ENCODE data around the gene POLR1A. TPM values are rescaled to one million over a fixed set of nuclear protein-coding genes. Genes with fewer than 3 reads are reported as not detected.
"Not testable (repeated sequence)": the region's sequence is repeated elsewhere in the genome, so short reads cannot be mapped to it uniquely, and the experiment has no call there.

POLR1A gene
- total and polyA plus RNA-seq, 2 of the 8 experiments (the other 6 are each of a cell fraction or from before 2014, with no cell fraction given): 8.9 to 58.1 TPM

GRCh38 chr2:85992053-85992452 is 113.6 kb downstream of the POLR1A start:
- H3K18ac ChIP-seq (ENCODE audit: extremely low read depth, low read length); H3K9me3 ChIP-seq (ENCODE audit: insufficient read depth in 2 of 2, low read depth in 1 of 2, low read length in 1 of 2); H3K23me2 ChIP-seq (ENCODE audit: low read depth, low read length); H3K4ac ChIP-seq (replicated peaks; ENCODE audit: insufficient read length, low read depth, low read length); H2BK20ac ChIP-seq (ENCODE audit: low read length); H4K8ac ChIP-seq (ENCODE audit: extremely low read depth, insufficient read depth, low read length); H3K23ac ChIP-seq (ENCODE audit: insufficient read length); H2BK120ac ChIP-seq (replicated peaks; ENCODE audit: low read depth, low read length); H2BK15ac ChIP-seq (ENCODE audit: low read length); H2BK5ac ChIP-seq (ENCODE audit: low read depth, low read length); H3K27me3 ChIP-seq (replicated peaks in 1 of 4; ENCODE audit: control insufficient read depth in 3 of 4, extremely low read depth in 1 of 4, insufficient read depth in 3 of 4, low read length in 3 of 4); H4K20me1 ChIP-seq (replicated peaks in 1 of 2; ENCODE audit: control insufficient read depth in 1 of 2, insufficient read depth in 2 of 2, low read length in 2 of 2); H2BK12ac ChIP-seq (ENCODE audit: low read depth, low read length); H2AK5ac ChIP-seq (ENCODE audit: low read depth, low read length); H3K4me2 ChIP-seq (ENCODE audit: insufficient read depth in 1 of 2, low read depth in 2 of 2, low read length in 2 of 2); H3K79me2 ChIP-seq (ENCODE audit: control insufficient read depth in 1 of 2, insufficient read depth in 2 of 2, low read length in 2 of 2); H3K14ac ChIP-seq (ENCODE audit: insufficient read length); H3K36me3 ChIP-seq (ENCODE audit: control insufficient read depth in 2 of 4, insufficient read depth in 4 of 4, low read length in 3 of 4); H3K27ac ChIP-seq (ENCODE audit: low read depth, low read length); H3K4me3 ChIP-seq (ENCODE audit: extremely low read depth in 1 of 4, insufficient read depth in 2 of 4, low read depth in 3 of 4, low read length in 4 of 4); H3K79me1 ChIP-seq (ENCODE audit: low read depth, low read length); H4K91ac ChIP-seq (replicated peaks; ENCODE audit: insufficient read length, low read length); H4K5ac ChIP-seq (ENCODE audit: insufficient read length, low read depth, low read length); DNase-seq (ENCODE audit: low read depth in 1 of 2, low spot score in 2 of 2); FAIRE-seq; H2AFZ ChIP-seq (ENCODE audit: low read length); H3K4me1 ChIP-seq (replicated peaks in 1 of 4; ENCODE audit: control insufficient read depth in 3 of 4, insufficient read depth in 4 of 4, low read length in 3 of 4); H3K56ac ChIP-seq (replicated peaks; ENCODE audit: insufficient read length, low read depth, low read length); H3K9ac ChIP-seq (replicated peaks in 1 of 4; ENCODE audit: extremely low read depth in 1 of 4, low read depth in 3 of 4, low read length in 3 of 4): not testable (repeated sequence)
- WGBS, 2 experiments (ENCODE audit: extremely low coverage in 1 of 2, insufficient coverage in 1 of 2, insufficient read length in 1 of 2, insufficient replicate concordance in 2 of 2, low coverage in 1 of 2, low lambda C conversion rate in 2 of 2, missing lambda C conversion rate in 1 of 2): 92% methylated on average over 9 of the region's 9 CpGs; no CpG with 5 or more reads in 1 of the 2 experiments
- CTCF ChIA-PET (ENCODE audit: partially characterized antibody): interaction anchor here (2.4 kb wide), 1 partner anchor 165 kb away, joined by 9 read pairs; no protein-coding TSS in a partner anchor
- POLR2A ChIA-PET (ENCODE audit: partially characterized antibody): interaction anchor here (0.6 kb wide), 1 partner anchor 92 kb away, joined by 3 read pairs; no protein-coding TSS in a partner anchor

All from H1 (cell line).